Neutrophil (primary cell): ENCODE results near the gene PLA2G3.

Source experiments
- H3K27ac ChIP-seq: fragments of 200-600 bp; sonication (generic); 2 replicates; pipeline ENCODE4 v1.5.1; 2016; ENCODE audit warnings: mild to moderate bottlenecking, moderate library complexity
- H3K27me3 ChIP-seq: fragments of 200-600 bp; sonication (generic); 2 replicates; pipeline ENCODE4 v1.6.0; 2016; ENCODE audit warnings: mild to moderate bottlenecking
- H3K36me3 ChIP-seq: fragments of 200-600 bp; sonication (generic); 2 replicates; pipeline ENCODE4 v1.5.1; 2017
- H3K4me1 ChIP-seq, 2 experiments: fragments of 200-600 bp in 1 of 2; sonication (generic) in 1 of 2; 1 replicate in 1 of 2; 2 replicates in 1 of 2; pipeline versions ENCODE4 v1.5.1 to v1.6.1; 2013 to 2016; ENCODE audit warnings: low read depth in 1 of 2, low read length in 1 of 2, mild to moderate bottlenecking in 1 of 2, moderate library complexity in 1 of 2; ENCODE audit not compliant: control insufficient read depth in 1 of 2, insufficient read depth in 1 of 2
- H3K4me3 ChIP-seq, 2 experiments: fragments of 200-600 bp in 1 of 2; sonication (generic) in 1 of 2; 1 replicate in 1 of 2; 2 replicates in 1 of 2; pipeline ENCODE4 v1.5.1; 2013 to 2016; ENCODE audit warnings: low read depth in 1 of 2, low read length in 1 of 2, mild to moderate bottlenecking in 1 of 2, moderate library complexity in 1 of 2
- H3K9me3 ChIP-seq: fragments of 200-600 bp; sonication (generic); 2 replicates; pipeline ENCODE4 v1.5.1; 2016
- TF ChIP-seq, protein P1 (sequence below): fragments of 200-600 bp; sonication (generic); IDR thresholded peaks from 2 replicates; pipeline ENCODE4 v1.5.1; 2016; ENCODE audit warnings: antibody characterized with exemption

The PLA2G3 gene

DNA sequence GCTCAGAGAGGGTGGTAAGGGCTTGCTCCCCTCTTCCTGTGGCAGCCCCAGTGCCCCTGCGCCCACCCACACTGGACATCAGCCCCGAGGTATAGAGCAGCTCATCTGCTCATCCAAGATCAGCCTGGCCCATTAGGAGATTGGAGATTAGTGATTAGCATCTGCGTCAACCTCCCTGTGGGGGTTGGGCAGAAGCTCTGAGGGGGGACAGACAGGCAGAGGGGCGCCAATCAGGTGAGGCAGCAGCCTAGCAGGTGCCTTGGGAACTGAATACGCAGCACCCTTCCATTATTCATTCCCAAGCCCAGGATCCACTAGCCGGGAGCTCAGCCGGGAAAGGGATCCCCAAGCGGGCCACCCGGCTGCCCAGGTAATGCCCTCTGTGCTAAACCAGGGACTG lies 48.1 kb downstream of the PLA2G3 start:
- no peaks in the 10 kb centered on the region for H3K4me1 ChIP-seq
- TF ChIP-seq, protein P1, sequence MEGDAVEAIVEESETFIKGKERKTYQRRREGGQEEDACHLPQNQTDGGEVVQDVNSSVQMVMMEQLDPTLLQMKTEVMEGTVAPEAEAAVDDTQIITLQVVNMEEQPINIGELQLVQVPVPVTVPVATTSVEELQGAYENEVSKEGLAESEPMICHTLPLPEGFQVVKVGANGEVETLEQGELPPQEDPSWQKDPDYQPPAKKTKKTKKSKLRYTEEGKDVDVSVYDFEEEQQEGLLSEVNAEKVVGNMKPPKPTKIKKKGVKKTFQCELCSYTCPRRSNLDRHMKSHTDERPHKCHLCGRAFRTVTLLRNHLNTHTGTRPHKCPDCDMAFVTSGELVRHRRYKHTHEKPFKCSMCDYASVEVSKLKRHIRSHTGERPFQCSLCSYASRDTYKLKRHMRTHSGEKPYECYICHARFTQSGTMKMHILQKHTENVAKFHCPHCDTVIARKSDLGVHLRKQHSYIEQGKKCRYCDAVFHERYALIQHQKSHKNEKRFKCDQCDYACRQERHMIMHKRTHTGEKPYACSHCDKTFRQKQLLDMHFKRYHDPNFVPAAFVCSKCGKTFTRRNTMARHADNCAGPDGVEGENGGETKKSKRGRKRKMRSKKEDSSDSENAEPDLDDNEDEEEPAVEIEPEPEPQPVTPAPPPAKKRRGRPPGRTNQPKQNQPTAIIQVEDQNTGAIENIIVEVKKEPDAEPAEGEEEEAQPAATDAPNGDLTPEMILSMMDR: no peak
- H3K27me3 ChIP-seq: no peaks in the 10 kb centered on the region
- H3K9me3 ChIP-seq: no peaks in the 10 kb centered on the region
- no peak overlapping the region for H3K4me3 ChIP-seq
- peaks cover 54% of the 10 kb centered on the region for H3K36me3 ChIP-seq
- H3K27ac ChIP-seq: no peak overlapping the region

DNA sequence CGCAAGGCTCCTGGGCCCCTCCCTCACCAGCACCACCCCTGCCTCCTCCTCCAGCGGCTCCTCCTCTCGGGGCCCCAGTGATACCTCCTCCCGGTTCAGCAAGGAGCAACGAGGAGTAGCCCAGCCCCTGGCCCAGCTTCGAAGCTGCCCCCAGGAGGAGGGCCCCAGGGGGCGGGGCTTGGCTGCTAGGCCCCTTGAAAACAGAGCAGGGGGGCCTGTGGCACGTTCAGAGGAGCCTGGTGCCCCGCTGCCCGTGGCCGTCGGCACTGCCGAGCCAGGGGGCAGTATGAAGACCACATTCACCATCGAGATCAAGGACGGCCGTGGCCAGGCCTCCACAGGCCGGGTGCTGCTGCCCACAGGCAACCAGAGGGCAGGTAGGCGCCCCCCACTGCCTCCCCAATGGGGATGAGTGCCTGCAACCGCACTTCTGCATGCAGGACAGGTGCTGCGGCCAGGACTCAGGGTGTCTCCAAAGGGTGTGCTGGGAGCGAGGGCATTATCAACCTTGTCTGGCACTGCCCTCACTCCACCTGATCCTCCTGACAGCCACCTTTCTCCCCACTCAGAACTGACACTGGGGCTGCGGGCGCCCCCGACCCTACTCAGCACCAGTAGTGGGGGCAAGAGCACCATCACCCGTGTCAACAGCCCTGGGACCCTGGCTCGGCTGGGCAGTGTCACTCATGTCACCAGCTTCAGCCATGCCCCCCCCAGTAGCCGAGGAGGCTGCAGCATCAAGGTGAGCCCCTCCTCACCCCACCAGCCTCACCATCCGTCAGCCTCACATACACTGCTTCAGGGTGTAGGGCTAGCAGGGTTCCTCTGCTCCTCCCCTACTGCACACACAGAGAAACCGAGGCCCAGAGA lies 49.0 kb downstream of the PLA2G3 start:
- Histone ChIP-seq H3K27ac (no peak overlapping the region), H3K36me3 (peaks cover 45% of the 10 kb centered on the region), H3K27me3 (no peaks in the 10 kb centered on the region), H3K4me3 (no peak overlapping the region), H3K4me1 (no peaks in the 10 kb centered on the region), H3K9me3 (no peaks in the 10 kb centered on the region)
- TF ChIP-seq, protein P1: no peak

DNA sequence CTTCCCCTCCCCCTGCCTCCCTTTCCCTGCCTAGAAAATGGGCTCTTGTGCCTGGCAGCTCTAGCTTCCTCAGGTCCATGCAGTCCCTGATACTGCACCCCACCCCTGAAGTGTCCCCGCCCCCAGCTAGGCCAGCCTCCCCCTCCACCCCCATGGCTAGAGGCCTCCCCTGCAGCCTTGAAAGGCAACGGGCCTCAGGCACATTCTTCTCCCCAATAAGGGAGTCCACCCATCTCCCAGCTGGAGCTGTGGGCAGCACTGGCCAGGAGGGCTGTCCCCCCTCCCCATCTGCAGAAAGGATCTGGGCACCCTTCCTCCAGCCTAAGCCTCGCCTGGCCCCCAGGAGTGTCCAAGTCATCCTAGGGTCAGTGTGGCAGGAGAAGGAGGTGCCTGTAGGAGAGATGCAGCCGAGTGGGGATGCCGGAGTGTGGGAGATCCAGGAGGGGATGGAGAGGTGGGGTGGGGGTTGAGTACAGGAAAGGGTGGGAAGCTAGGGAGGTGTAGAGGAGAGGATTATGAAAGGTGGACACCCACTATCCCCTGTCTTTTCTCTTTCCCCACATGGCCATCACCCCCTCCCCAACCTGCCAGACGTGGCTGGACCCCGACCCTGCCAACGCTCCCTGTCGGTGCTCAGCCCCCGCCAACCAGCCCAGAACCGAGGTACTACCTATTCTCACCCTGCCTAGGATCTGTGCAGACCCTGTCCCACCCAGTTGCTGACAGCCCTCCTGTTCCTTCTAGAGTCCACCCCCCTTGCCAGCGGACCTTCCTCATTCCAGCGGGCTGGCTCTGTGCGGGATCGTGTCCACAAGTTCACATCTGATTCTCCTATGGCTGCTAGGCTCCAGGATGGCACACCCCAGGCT lies 49.9 kb downstream of the PLA2G3 start:
- no peaks in the 10 kb centered on the region for H3K27me3 ChIP-seq
- H3K36me3 ChIP-seq: peaks cover 41% of the 10 kb centered on the region
- no peaks in the 10 kb centered on the region for H3K9me3 ChIP-seq
- no peak overlapping the region for H3K27ac ChIP-seq
- no peak overlapping the region for H3K4me3 ChIP-seq
- peaks cover 3 to 4% of the 10 kb centered on the region in 2 experiments for H3K4me1 ChIP-seq
- TF ChIP-seq, protein P1: no peak

DNA sequence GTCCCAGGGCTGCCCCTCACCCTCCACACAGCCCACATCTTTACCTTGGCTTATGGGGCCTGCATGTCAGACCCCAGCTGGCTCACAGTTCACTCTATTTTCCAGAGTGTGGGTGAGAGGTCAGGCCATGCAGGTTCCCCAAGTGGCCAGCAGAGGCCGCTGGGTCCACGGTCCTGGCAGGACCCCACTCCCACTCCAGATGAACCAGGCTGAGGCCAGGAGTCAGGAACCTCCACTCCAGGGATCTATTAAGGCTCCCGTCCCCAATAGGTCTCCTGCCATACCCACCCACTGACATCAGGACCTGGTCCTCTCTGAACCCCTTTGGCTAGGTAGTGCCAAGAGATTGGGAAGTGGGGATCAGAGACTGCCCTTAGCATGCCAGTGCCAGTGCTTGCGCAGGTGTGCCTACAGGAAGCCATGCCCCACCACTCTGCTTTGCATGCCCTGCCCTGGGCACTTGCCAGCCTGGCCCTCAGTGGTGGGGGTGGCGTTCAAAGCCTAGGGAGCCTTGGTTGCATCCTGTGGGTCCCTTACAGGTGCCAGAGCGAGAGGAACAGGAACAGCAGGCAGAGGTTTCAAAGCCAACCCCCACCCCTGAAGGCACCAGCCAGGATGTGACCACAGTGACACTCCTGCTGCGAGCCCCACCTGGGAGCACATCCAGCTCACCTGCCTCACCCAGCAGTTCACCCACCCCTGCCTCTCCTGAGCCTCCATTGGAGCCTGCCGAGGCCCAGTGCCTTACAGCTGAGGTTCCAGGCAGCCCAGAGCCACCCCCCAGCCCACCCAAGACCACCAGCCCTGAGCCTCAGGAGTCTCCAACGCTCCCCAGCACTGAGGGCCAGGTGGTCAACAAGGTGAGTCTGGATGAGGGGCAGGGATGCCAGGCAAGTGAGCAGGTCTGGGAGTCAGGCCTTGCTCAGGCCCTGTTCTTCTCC lies 50.9 kb downstream of the PLA2G3 start:
- H3K9me3 ChIP-seq: no peaks in the 10 kb centered on the region
- H3K36me3 ChIP-seq: peaks cover 35% of the 10 kb centered on the region
- H3K27me3 ChIP-seq: no peaks in the 10 kb centered on the region
- no peak overlapping the region for H3K4me3 ChIP-seq
- no peak overlapping the region for H3K27ac ChIP-seq
- H3K4me1 ChIP-seq: peaks cover 8 to 13% of the 10 kb centered on the region in 2 experiments
- TF ChIP-seq, protein P1: peak; percentile 74
